NCI-H146 (cell line): ENCODE measurements around the gene AQP11.
"Not testable (repeated sequence)": the region's sequence is repeated elsewhere in the genome, so short reads cannot be mapped to it uniquely, and the experiment has no call there.

Experiments
- DNase-seq: peaks from one replicate; lab custom pipeline; 2025; lab: John Stamatoyannopoulos, UW

AQP11 gene

DNA sequence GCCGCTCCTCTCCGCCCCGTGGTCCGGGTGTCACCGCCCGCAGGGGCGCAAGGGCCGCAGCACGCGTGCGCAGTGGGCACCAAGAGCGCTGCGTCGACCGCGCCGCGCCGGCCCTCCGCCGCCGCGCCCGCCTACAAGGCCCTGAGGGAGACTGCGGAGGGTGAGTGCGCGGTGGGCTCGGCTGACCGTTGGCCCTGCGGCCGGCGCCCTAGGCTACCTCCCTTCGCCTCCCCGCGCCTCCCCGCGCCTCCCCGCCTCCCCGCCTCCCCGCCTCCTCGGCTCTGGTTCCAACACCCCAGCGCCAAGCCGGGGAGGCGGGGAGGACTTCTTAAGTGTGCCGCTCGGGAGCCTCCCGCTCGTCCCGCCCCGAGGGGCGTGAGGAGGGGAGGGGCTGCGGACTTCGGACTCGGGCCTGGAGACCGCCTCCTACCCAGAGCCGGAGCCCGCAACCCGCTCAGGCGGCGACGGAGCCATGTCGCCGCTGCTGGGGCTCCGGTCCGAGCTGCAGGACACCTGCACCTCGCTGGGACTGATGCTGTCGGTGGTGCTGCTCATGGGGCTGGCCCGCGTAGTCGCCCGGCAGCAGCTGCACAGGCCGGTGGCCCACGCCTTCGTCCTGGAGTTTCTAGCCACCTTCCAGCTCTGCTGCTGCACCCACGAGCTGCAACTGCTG lies at the start of gene AQP11:
Gene AQP11, plus strand, starts transcription at position 433 of the 673 bp plus-strand sequence. Its CDS starts 40 bp downstream, at position 473.
- peak; percentile 93 for DNase-seq

- no peak for DNase-seq
These were observed 47.5 kb upstream of the AQP11 start for GRCh38 chr11:77542296-77542695.

DNA sequence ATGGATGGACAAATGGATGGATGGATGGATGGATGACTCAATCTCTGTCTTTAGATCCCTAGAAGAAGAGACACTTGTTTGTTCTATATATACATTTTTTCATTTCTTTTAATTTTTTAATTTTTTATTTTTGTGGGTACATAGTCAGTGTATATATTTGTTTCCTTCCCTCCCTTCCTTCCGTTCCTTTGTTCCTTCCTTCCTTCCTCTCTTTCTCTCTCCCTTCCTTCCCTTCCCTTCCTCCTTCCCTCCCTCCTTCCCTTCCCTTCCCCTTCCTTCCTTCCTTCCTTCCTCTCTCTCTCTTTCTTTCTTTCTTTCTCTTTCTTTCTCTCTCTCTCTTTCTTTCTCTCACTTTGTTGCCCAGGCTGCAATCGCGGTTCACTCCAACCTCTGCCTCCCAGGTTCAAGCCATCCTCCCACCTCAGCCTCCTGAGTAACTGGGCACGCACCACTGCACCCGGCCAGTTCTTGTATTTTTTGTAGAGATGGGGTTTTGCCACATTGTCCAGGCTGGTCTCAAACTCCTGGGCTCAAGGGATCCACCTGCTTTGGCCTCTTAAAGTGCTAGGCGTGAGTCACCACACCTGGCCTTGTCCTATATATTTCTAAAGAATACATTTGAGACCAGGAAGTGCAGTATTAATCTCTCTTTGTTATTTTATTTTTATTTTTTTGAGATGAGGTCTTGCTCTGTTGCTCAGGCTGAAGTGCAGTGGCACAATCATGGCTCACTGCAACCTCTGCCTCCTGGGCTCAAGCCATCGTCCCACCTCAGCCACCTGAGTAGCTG lies 42.5 kb upstream of the AQP11 start:
- DNase-seq, result no peak

DNA sequence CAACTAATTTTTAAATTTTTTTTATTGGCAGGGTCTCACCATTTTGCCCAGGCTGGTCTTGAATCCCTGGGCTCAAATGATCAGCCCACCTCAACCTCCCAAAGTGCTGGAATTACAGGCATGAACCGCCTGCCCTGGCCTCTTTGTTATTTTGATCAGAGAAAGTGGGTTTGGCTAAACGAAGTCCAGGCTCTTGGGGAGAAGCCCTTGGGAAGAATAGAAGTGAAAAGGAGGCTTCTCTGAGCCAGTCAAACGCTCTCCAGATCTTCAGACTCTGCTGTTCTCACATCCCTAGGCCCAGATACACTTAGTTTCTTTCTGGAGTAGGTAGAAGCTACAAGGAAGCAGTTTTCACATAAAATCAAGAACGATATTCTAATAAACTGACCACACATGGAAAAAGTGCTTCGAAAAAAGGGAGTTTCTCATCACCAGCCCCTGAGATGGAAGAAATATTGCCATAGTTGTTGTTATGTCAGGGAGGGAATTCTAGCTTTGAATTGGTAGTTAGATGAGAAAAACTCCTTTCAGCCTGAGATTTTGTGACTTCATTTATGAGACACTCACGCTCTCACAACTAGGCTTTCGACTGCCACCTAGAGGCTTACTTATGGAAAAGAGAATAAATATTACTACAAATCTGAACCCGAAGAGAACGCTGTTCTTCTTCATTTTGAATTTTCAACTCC lies 41.7 kb upstream of the AQP11 start:
- peak; percentile 69 for DNase-seq

- DNase-seq, result no peak
These were observed 41.0 kb upstream of the AQP11 start for GRCh38 chr11:77548552-77549445.

GRCh38 chr11:77551426-77551825 lies 38.3 kb upstream of the AQP11 start:
- DNase-seq, result not testable (repeated sequence)

DNA sequence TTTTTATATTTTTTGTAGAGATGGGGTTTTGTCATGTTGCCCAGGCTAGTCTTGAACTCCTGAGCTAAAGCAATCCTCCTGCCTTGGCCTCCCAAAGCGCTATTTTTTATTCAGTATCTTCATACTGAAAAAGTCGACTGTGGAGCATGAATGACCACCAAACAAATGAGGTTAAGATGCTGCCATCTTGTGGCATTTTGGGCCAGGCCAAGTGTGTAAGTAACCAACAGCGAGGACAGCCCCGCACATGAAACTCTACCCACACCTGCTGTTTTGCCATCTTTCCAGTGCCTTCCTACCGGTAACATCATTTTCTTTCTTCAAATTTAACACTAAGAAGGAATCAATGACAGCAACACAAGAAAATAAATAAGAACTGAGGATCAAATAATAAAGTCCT lies 32.2 kb upstream of the AQP11 start:
- DNase-seq, result peak; percentile 47

DNA sequence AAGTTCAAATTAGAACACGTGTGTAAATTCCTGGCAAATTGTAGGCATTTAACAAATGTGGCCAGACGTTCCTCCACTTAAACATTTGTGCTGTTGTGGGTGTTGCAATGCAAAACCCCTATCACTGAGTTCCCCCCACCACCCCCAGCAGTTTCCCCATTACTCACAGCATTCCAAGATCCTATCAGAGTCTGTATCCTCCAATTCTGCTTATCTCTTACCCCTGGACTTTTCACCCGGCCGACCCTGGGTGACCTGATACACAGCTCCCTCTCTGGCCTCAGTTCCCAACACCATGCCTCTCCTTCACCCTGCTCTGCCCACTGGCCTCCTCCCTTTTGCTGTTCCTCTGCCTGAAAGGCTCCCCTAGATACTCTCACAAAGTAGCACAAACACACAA lies 31.4 kb upstream of the AQP11 start:
- DNase-seq, result no peak

- DNase-seq, result no peak
These were observed 29.9 kb upstream of the AQP11 start for GRCh38 chr11:77559686-77560401.

DNA sequence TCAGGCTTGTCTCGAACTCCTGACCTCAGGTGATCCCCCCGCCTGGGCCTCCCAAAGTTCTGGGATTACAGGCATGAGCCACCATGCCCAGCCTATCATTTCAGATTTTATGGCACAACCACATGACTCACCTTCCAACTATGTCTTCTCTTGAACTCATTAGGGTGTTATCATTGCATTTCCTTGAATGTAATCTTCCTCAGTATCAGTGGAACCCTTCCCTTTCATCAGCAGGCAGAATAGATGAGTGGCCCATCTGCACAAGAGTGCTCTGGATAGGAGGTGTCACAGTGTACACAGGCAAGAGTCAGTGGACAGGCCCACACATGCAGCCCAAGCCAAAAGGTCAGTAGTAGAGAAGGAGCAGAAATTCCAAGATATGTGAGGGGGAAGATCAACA lies 29.1 kb upstream of the AQP11 start:
- DNase-seq, result no peak

GRCh38 chr11:77561257-77561656 lies 28.5 kb upstream of the AQP11 start:
- DNase-seq, result no peak

GRCh38 chr11:77568306-77568705 lies 21.4 kb upstream of the AQP11 start:
- no peak for DNase-seq

- no peak for DNase-seq
These were observed 20.7 kb upstream of the AQP11 start for GRCh38 chr11:77568916-77569675.

GRCh38 chr11:77569676-77570070 lies 20.1 kb upstream of the AQP11 start:
- DNase-seq, result no peak

GRCh38 chr11:77570896-77571295 lies 18.9 kb upstream of the AQP11 start:
- not testable (repeated sequence) for DNase-seq

- DNase-seq, result not testable (repeated sequence)
These were observed 14.3 kb upstream of the AQP11 start for GRCh38 chr11:77575428-77575827.

DNA sequence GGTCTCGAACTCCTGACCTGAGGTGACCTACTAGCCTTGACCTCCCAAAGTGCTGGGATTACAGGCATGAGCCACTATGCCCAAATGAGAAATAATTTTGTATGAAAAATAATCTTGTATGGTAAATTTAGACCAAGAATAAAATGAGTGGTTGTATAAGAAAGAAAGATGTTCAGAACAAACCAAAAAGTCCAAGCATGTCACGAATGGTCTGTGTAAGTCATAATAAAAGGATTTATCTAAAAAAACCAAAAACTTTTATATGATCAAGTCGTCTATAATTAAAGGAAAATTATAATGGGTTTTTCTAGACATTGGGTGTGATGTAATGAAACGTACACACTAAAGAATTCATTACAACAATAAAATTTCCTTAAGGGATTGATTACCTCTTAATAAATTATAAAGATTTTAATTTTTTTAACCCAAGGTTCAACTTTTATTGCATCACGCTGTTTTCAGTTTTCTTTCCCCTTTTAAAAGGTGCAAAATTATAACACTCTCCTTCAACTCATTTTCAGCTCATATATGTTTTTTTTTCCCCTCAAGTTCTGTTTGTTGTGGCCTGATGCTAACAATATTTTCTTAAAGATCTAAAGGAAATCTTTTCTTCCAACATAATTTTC lies 8.9 kb upstream of the AQP11 start:
- DNase-seq, result peak; percentile 24

GRCh38 chr11:77589181-77589520 lies 602 bp upstream of the AQP11 start:
- DNase-seq, result no peak

DNA sequence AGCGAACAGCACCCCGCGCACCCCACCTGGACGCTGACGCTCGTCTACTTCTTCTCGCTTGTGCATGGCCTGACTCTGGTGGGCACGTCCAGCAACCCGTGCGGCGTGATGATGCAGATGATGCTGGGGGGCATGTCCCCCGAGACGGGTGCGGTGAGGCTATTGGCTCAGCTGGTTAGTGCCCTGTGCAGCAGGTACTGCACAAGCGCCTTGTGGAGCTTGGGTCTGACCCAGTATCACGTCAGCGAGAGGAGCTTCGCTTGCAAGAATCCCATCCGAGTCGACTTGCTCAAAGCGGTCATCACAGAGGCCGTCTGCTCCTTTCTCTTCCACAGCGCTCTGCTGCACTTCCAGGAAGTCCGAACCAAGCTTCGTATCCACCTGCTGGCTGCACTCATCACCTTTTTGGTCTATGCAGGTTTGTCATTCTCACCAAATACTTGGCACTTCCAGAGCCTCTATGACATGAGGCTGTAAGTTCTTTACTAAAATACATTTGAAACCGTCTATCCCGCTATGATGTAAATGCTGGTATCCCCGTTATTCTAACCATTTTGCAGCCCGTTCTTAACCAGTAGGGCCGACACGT lies 535 bp downstream of the AQP11 start:
- no peak for DNase-seq

- DNase-seq, result peak; percentile 93
These were observed 3.0 kb downstream of the AQP11 start for GRCh38 chr11:77592727-77593126.
